ENCODE measurements around the gene TRIM44.

- no peak for TF ChIP-seq POLR2A (IDR thresholded peaks at IDR 0.05; ENCODE audit: low read length)
- no peak for TF ChIP-seq GATA1 (IDR thresholded peaks at IDR 0.05; ENCODE audit: low read depth, low read length)
Measured at GRCh38 chr11:35689081-35689996, 26.8 kb downstream of the TRIM44 start.
